HepG2 (cell line): ENCODE data around the gene CLIC4. TPM values are rescaled to one million over a fixed set of nuclear protein-coding genes. Genes with fewer than 3 reads are reported as not detected.

Experiments used
- ATAC-seq: fragments of 200-7000 bp; cut with Tn5 transposase; 3 replicates; pipeline ENCODE4 v1.9.1; 2020; ENCODE audit warnings: mild to moderate bottlenecking, moderate library complexity
- BruUV-seq: library from RNA; stranded (reverse); fragments of 400-500 nt; replicated peaks from 2 replicates; lab custom pipeline; 2021; lab: Mats Ljungman, UMichigan
- CTCF ChIA-PET: fragments of 300-600 bp; formaldehyde crosslinking; extraction: SDS; loops from one replicate; lab custom pipeline; 2021; ENCODE audit warnings: low total read pairs, inconsistent platforms, low intra/inter-chr PET ratio; lab: Yijun Ruan, JAX
- POLR2A ChIA-PET: fragments of 350-600 bp; sonication (Branson Sonifier 250); formaldehyde crosslinking; loops from one replicate; lab custom pipeline; 2020; ENCODE audit warnings: antibody characterized with exemption, inconsistent platforms; lab: Yijun Ruan, JAX
- DNase-seq: peaks from one replicate; pipeline ENCODE4 v3.0.0-alpha.2; 2015; ENCODE audit warnings: low spot score
- FAIRE-seq: peaks from 3 replicates; lab custom pipeline; 2011; peaks lifted over from hg19 to GRCh38; lab: Jason Lieb, UNC
- H2AFZ ChIP-seq: one replicate; pipeline ENCODE4 v1.6.1; 2011; ENCODE audit warnings: low read length, inconsistent platforms
- H3K27ac ChIP-seq: fragments of 300-600 bp; 3 replicates; pipeline ENCODE4 v1.8.0; 2011; ENCODE audit warnings: mixed run types, mild to moderate bottlenecking, mixed read lengths, low read length, inconsistent platforms; ENCODE audit not compliant: insufficient read depth; ENCODE audit errors: extremely low read length
- H3K27me3 ChIP-seq, 2 experiments: fragments of 200-600 bp in 1 of 2; 2 replicates in 1 of 2; 3 replicates in 1 of 2; pipeline versions ENCODE4 v1.6.0 to v1.8.0; 2011; ENCODE audit warnings: low read length in 2 of 2, mild to moderate bottlenecking in 2 of 2, moderate library complexity in 2 of 2, inconsistent platforms in 1 of 2; ENCODE audit not compliant: insufficient read depth in 2 of 2, control insufficient read depth in 1 of 2
- H3K36me3 ChIP-seq, 2 experiments: fragments of 200-600 bp in 1 of 2; replicated peaks in 1 of 2; 2 replicates in 1 of 2; 3 replicates in 1 of 2; pipeline versions ENCODE4 v1.5.1 to v1.8.0; 2011; ENCODE audit warnings: low read length in 2 of 2, inconsistent platforms in 1 of 2; ENCODE audit not compliant: insufficient read depth in 2 of 2, control insufficient read depth in 1 of 2
- H3K4me1 ChIP-seq: 2 replicates; pipeline ENCODE4 v1.5.1; 2012; ENCODE audit warnings: low read length, inconsistent platforms; ENCODE audit not compliant: insufficient read depth
- H3K4me2 ChIP-seq: 2 replicates; pipeline ENCODE4 v1.6.0; 2011; ENCODE audit warnings: low read depth, low read length, inconsistent platforms
- H3K4me3 ChIP-seq, 3 experiments: fragments of 200-600 bp in 1 of 3; sonication (generic), shearing (Covaris generic) in 1 of 3; replicated peaks in 1 of 3; 2 replicates each; pipeline ENCODE4 v1.5.1; 2011 to 2016; ENCODE audit warnings: low read length in 3 of 3, inconsistent platforms in 2 of 3, low read depth in 2 of 3, mild to moderate bottlenecking in 2 of 3, control low read depth in 1 of 3, mixed read lengths in 1 of 3; ENCODE audit not compliant: insufficient read depth in 1 of 3
- H3K79me2 ChIP-seq: one replicate; pipeline ENCODE4 v1.6.1; 2011; ENCODE audit warnings: low read length, inconsistent platforms; ENCODE audit not compliant: insufficient read depth
- H3K9ac ChIP-seq: 2 replicates; pipeline ENCODE4 v1.6.0; 2011; ENCODE audit warnings: mild to moderate bottlenecking, low read depth, low read length, inconsistent platforms; ENCODE audit not compliant: insufficient read depth
- H3K9me3 ChIP-seq: 2 replicates; pipeline ENCODE4 v1.5.1; 2012; ENCODE audit warnings: mild to moderate bottlenecking, low read length
- H4K20me1 ChIP-seq: 2 replicates; pipeline ENCODE4 v1.6.0; 2011; ENCODE audit warnings: inconsistent platforms, mild to moderate bottlenecking, low read length, moderate library complexity; ENCODE audit not compliant: insufficient read depth
- ATF7-NPFF ChIP-seq: sonication (generic); formaldehyde crosslinking; IDR thresholded peaks from 2 replicates; pipeline ENCODE4 v1.8.1; 2023; ENCODE audit warnings: mild to moderate bottlenecking, low read depth, missing genetic modification reagents, moderate library complexity
- CBX2 ChIP-seq, 2 experiments: fragments of 200-600 bp in 1 of 2; sonication (generic); formaldehyde crosslinking in 1 of 2; IDR thresholded peaks; 2 replicates each; pipeline versions ENCODE4 v1.7.0 to v1.8.1; 2018 to 2022; ENCODE audit warnings: low read depth in 2 of 2, low read length in 1 of 2, mild to moderate bottlenecking in 1 of 2, missing genetic modification reagents in 1 of 2
- FOXM1 ChIP-seq: sonication (generic); formaldehyde crosslinking; IDR thresholded peaks from 2 replicates; pipeline ENCODE4 v1.5.0; 2020; ENCODE audit warnings: missing genetic modification reagents
- HNRNPK ChIP-seq: fragments of 200-400 bp; formaldehyde crosslinking; IDR thresholded peaks from 2 replicates; pipeline ENCODE4 v1.6.1; 2018; ENCODE audit warnings: low read length, low read depth, moderate library complexity, mild to moderate bottlenecking; ENCODE audit not compliant: poor library complexity, severe bottlenecking
- IKZF5 ChIP-seq: IDR thresholded peaks from 2 replicates; pipeline ENCODE4 v1.6.1; 2018; ENCODE audit warnings: missing genetic modification reagents, mild to moderate bottlenecking, missing compliant biosample characterization
- MAFF ChIP-seq: IDR thresholded peaks from 2 replicates; pipeline ENCODE4 v1.6.1; 2011; ENCODE audit warnings: low read depth, low read length, improper control_type of control experiment
- MBD4 ChIP-seq: IDR thresholded peaks from 2 replicates; pipeline ENCODE4 v1.6.1; 2012; ENCODE audit warnings: low read length, inconsistent platforms, borderline replicate concordance
- MTF1 ChIP-seq: sonication (generic); formaldehyde crosslinking; IDR thresholded peaks from 2 replicates; pipeline ENCODE4 v1.5.0; 2020; ENCODE audit warnings: missing genetic modification reagents
- NCOA5 ChIP-seq: sonication (generic); formaldehyde crosslinking; IDR thresholded peaks from 2 replicates; pipeline ENCODE4 v1.4.0; 2020; ENCODE audit warnings: missing genetic modification reagents
- THAP8 ChIP-seq: sonication (generic); formaldehyde crosslinking; IDR thresholded peaks from 2 replicates; pipeline ENCODE4 v1.5.1; 2020; ENCODE audit warnings: missing genetic modification reagents, mild to moderate bottlenecking, borderline replicate concordance
- ZBTB34 ChIP-seq: sonication (generic); formaldehyde crosslinking; IDR thresholded peaks from 2 replicates; pipeline ENCODE4 v1.8.0; 2022; ENCODE audit warnings: mild to moderate bottlenecking, missing genetic modification reagents
- ZNF432 ChIP-seq: sonication (generic); formaldehyde crosslinking; IDR thresholded peaks from 2 replicates; pipeline ENCODE4 v1.5.0; 2020; ENCODE audit warnings: missing genetic modification reagents, mild to moderate bottlenecking, borderline replicate concordance
- ZNF558 ChIP-seq: sonication (generic); formaldehyde crosslinking; IDR thresholded peaks from 2 replicates; pipeline ENCODE4 v1.9.0; 2022; ENCODE audit warnings: mild to moderate bottlenecking, missing genetic modification reagents, borderline replicate concordance
- WGBS: methylation state at CpG from one replicate; pipeline ENCODE4 v1.1.6; 2017; ENCODE audit warnings: low lambda C conversion rate; 5-methylcytosine and 5-hydroxymethylcytosine counted together
- in situ Hi-C: cut with HindIII; loops from 2 replicates; pipeline ENCODE4 v1.10.0; 2017; ENCODE audit warnings: low pct_unique_long_range_greater_than_20kb; ENCODE audit not compliant: extremely low pct_ligation_motif_present
- intact Hi-C: fragments of 100-400 bp; cut with micrococcal nuclease; formaldehyde crosslinking; loops from one replicate; pipeline ENCODE4 v1.10.0; 2022; ENCODE audit not compliant: unreplicated experiment
- polyA plus RNA-seq, 8 experiments: library from polyadenylated mRNA; depleted of rRNA in 3 of 8; stranded (reverse) in 7 of 8; unstranded in 1 of 8; fragments of >200 nt; fragmentation: Illumina TruSeq in 4 of 8; extraction: Trizol in 4 of 8; gene quantifications; 2 replicates each; pipeline versions ENCODE4 v1.2.1 to v1.2.3, GENCODE V29; 2011 to 2016; ENCODE audit warnings: low read depth in 4 of 8, missing spikeins in 1 of 8, mixed read lengths in 1 of 8; ENCODE audit not compliant: insufficient read depth in 1 of 8
- total RNA-seq, 5 experiments: library from RNA; depleted of rRNA; stranded (reverse); fragments of >200 nt; fragmentation: Illumina TruSeq; extraction: Trizol; gene quantifications; 2 replicates each; pipeline ENCODE4 v1.2.3, GENCODE V29; 2016; ENCODE audit warnings: low read depth in 1 of 5

CLIC4 gene
- total and polyA plus RNA-seq, 2 of the 13 experiments (the other 11 are each of a cell fraction or from before 2014, with no cell fraction given): 23.3 to 77.4 TPM

GRCh38 chr1:24828183-24828886 is 83.1 kb downstream of the CLIC4 start:
- no peaks in the 10 kb centered on the region for H3K27me3 ChIP-seq
- H3K79me2 ChIP-seq: peaks cover 3% of the 10 kb centered on the region
- TF ChIP-seq HNRNPK: peak; percentile 28
- no peak for TF ChIP-seq MBD4
- no peak for TF ChIP-seq ATF7-NPFF (CRISPR knock-in tag)
- no peak for TF ChIP-seq FOXM1 (CRISPR knock-in tag)
- peaks cover 0 to 20% of the 10 kb centered on the region in 2 experiments; a peak in 2 of 5 replicates for H3K36me3 ChIP-seq
- ChIA-PET POLR2A (no interaction called here), CTCF (no interaction called here)
- H3K4me3 ChIP-seq: no peak overlapping the region
- 0 out of 2 replicates have a peak, but pooled peaks cover 4% of the 10 kb centered on the region for H4K20me1 ChIP-seq
- H3K4me1 ChIP-seq: peaks cover 28% of the 10 kb centered on the region
- in situ Hi-C loops: loop anchor here (5.0 kb wide), 1 partner anchor 136 kb away; no protein-coding TSS in a partner anchor
- no peak overlapping the region for H3K27ac ChIP-seq
- FAIRE-seq (no peak), ATAC-seq (no peak), DNase-seq (no peak)
- 95% methylated on average over 4 of the region's 4 CpGs for WGBS
- intact Hi-C loops: no loop called here
- H2AFZ ChIP-seq: no peak overlapping the region
- H3K4me2 ChIP-seq: no peak overlapping the region
- no TSS peak for BruUV-seq
- no peaks in the 10 kb centered on the region for H3K9me3 ChIP-seq
- H3K9ac ChIP-seq: no peak overlapping the region

GRCh38 chr1:24828887-24829192 is 83.6 kb downstream of the CLIC4 start:
- in situ Hi-C loops: loop anchor here (5.0 kb wide), 1 partner anchor 137 kb away; no protein-coding TSS in a partner anchor
- no peak for TF ChIP-seq NCOA5 (CRISPR knock-in tag)
- TF ChIP-seq THAP8 (CRISPR knock-in tag): no peak
- TF ChIP-seq MTF1 (CRISPR knock-in tag): no peak
- no peak for TF ChIP-seq ZNF558 (CRISPR knock-in tag)
- TF ChIP-seq CBX2 (IDR thresholded peaks at IDR 0.05; ENCODE audit: low read depth, low read length): no peak
- TF ChIP-seq CBX2 (CRISPR knock-in tag; IDR thresholded peaks at IDR 0.05; ENCODE audit: low read depth): no peak
- TF ChIP-seq ZNF432 (CRISPR knock-in tag): no peak
- TF ChIP-seq IKZF5 (CRISPR knock-in tag): no peak
- TF ChIP-seq ZBTB34 (CRISPR knock-in tag): no peak
- no peak for TF ChIP-seq MAFF

More at GRCh38 chr1:24828887-24829192, 83.6 kb downstream of the CLIC4 start:
- WGBS: 92% methylated on average over 2 of the region's 2 CpGs
- no peak overlapping the region for H3K4me2 ChIP-seq
- no TSS peak for BruUV-seq
- intact Hi-C loops: no loop called here
- CTCF ChIA-PET: no interaction called here
- no peak overlapping the region for H3K9ac ChIP-seq
- H2AFZ ChIP-seq: no peak overlapping the region
- H4K20me1 ChIP-seq: 0 out of 2 replicates have a peak, but pooled peaks cover 4% of the 10 kb centered on the region
- DNase-seq (no peak), FAIRE-seq (no peak), ATAC-seq (no peak)
- H3K9me3 ChIP-seq: no peaks in the 10 kb centered on the region
- peaks cover 0 to 20% of the 10 kb centered on the region in 2 experiments; a peak in 2 of 5 replicates for H3K36me3 ChIP-seq
- no peak overlapping the region for H3K4me3 ChIP-seq
- no peak overlapping the region for H3K27ac ChIP-seq
- H3K4me1 ChIP-seq: peaks cover 23% of the 10 kb centered on the region
- POLR2A ChIA-PET: no interaction called here
- H3K79me2 ChIP-seq: peaks cover 3% of the 10 kb centered on the region
- no peaks in the 10 kb centered on the region for H3K27me3 ChIP-seq
